ENCODE data around the gene GPC3. TPM values are rescaled to one million over a fixed set of nuclear protein-coding genes. Genes with fewer than 3 reads are reported as not detected.

The GPC3 gene
- total RNA-seq, 1 donor from 2014 or later = 628 TPM

DNA sequence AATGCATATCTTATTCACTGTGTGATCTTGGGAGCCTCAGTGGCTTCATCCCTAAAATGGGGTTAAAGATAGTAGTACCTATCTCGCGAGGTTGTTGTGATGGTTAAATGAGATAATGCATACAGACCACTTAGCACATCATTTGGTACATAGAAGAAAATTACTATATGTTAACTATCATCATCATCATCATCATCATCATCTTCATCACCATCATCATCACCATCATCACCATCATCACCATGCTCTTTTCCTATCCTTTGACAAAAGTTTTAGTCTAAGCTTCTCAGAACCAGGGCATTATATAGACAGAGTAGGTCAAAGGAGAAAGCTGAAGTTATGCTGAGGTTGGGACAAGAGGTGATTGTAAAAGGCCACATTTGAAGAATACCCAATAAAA is 145.0 kb downstream of the GPC3 start:
- Mint-ChIP-seq H3K36me3 (peaks cover 13% of the 10 kb centered on the region), H3K4me1 (ENCODE audit: unreplicated experiment) (peaks cover 8% of the 10 kb centered on the region), H3K27me3 (no peaks in the 10 kb centered on the region), H3K27ac (no peak overlapping the region), H3K4me3 (no peak overlapping the region), H3K9me3 (no peaks in the 10 kb centered on the region)
- DNase-seq (ENCODE audit: extremely low spot score, unreplicated experiment) = no peak
- TF ChIP-seq, protein P1, sequence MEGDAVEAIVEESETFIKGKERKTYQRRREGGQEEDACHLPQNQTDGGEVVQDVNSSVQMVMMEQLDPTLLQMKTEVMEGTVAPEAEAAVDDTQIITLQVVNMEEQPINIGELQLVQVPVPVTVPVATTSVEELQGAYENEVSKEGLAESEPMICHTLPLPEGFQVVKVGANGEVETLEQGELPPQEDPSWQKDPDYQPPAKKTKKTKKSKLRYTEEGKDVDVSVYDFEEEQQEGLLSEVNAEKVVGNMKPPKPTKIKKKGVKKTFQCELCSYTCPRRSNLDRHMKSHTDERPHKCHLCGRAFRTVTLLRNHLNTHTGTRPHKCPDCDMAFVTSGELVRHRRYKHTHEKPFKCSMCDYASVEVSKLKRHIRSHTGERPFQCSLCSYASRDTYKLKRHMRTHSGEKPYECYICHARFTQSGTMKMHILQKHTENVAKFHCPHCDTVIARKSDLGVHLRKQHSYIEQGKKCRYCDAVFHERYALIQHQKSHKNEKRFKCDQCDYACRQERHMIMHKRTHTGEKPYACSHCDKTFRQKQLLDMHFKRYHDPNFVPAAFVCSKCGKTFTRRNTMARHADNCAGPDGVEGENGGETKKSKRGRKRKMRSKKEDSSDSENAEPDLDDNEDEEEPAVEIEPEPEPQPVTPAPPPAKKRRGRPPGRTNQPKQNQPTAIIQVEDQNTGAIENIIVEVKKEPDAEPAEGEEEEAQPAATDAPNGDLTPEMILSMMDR (conservative IDR thresholded peaks at IDR 0.05) = no peak

DNA sequence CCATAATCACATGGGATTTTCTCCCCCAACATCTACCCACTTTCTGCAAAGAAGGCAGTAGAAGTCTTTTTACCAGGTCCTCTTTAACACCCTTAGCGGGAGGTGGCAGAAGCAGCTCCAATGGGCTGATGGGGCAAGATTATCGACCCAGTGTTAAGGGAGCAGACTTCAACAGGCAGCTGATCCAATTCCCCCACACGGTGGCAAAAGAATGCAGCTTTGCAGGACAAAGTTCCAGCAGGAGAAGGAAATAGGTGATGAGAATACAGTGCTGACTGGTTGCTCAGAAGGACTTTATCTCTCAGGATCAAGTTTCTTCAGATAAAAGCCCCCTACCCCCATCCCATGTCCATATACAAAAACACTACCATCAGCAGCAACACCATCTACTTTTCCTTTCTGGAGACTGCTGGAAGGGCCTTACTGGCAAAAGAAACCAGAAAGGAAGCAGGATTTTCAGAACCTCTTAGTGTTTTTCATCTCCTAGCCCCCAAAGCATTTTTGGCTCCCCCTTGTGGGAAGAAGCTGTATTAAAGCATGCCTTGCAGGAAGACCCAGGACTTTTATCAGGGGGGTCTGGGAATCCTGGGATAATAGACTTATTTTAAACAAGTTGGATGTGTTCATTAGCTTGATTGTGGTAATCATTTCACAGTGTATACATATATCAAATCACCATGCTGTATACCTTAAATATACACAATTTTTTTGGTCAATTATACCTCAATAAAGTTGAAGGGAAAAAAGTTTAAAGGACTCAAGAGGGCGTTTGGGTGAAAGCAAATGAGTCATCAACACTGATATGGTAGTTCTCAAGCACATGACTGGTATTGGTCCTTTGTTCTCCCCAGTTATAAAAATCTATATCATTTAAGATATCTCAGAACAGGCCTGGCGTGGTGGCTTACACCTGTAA is 146.4 kb downstream of the GPC3 start:
- TF ChIP-seq, protein P1 (conservative IDR thresholded peaks at IDR 0.05) = peak; percentile 82
- DNase-seq (ENCODE audit: extremely low spot score, unreplicated experiment) = no peak
- Mint-ChIP-seq H3K36me3 (peaks cover 9% of the 10 kb centered on the region), H3K4me1 (ENCODE audit: unreplicated experiment) (peaks cover 8% of the 10 kb centered on the region), H3K4me3 (no peak overlapping the region), H3K27me3 (no peaks in the 10 kb centered on the region), H3K27ac (peak overlapping the region; percentile 32), H3K9me3 (no peaks in the 10 kb centered on the region)

DNA sequence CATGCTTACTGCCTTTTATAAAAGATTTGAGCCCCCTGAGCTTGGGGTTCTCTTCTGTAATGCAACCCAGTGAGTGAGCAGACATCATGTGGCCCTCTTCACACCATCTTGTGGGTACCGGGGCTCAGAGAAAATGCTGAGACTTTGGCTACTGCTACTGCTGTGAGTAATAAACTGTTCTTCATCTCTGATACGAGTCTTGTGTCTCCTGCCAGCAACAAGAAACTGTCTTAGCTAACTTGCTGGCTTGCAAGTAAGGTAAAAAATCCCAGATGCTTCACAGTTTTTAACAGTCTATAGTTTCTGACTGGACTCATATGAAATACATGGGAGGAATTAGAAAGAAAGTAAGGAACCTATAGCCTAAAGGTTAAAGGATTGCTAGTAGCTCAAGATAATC is 148.3 kb downstream of the GPC3 start:
- H3K36me3 Mint-ChIP-seq = peaks cover 18% of the 10 kb centered on the region
- no peak overlapping the region for H3K27ac Mint-ChIP-seq
- no peaks in the 10 kb centered on the region for H3K27me3 Mint-ChIP-seq
- TF ChIP-seq, protein P1 (conservative IDR thresholded peaks at IDR 0.05) = no peak
- H3K9me3 Mint-ChIP-seq = no peaks in the 10 kb centered on the region
- DNase-seq (ENCODE audit: extremely low spot score, unreplicated experiment) = no peak
- peaks cover 8% of the 10 kb centered on the region for H3K4me1 Mint-ChIP-seq (ENCODE audit: unreplicated experiment)
- no peak overlapping the region for H3K4me3 Mint-ChIP-seq

DNA sequence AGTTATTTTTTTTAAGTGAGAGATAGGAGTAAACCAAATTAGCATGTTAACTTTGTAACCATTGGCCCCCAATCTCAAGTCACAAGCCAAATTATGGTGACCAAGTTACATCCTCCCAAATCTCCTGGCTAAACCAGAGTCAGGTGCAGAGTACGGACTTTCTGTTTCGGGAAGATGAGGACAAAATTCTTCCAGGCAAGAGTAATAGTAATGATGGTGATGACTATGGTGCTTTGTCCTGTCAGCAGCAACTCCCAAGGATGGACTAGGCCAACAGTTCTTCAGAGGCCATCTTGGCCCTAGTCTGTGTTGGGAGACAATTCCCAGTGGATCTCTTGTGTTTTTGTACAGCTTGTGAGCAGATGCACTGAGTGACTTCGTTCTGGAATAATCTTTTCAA is 148.8 kb downstream of the GPC3 start:
- Mint-ChIP-seq H3K27me3 (no peaks in the 10 kb centered on the region), H3K27ac (no peak overlapping the region), H3K4me1 (ENCODE audit: unreplicated experiment) (peaks cover 8% of the 10 kb centered on the region), H3K36me3 (peaks cover 18% of the 10 kb centered on the region), H3K4me3 (no peak overlapping the region), H3K9me3 (no peaks in the 10 kb centered on the region)
- TF ChIP-seq, protein P1 (conservative IDR thresholded peaks at IDR 0.05) = no peak
- no peak for DNase-seq (ENCODE audit: extremely low spot score, unreplicated experiment)

DNA sequence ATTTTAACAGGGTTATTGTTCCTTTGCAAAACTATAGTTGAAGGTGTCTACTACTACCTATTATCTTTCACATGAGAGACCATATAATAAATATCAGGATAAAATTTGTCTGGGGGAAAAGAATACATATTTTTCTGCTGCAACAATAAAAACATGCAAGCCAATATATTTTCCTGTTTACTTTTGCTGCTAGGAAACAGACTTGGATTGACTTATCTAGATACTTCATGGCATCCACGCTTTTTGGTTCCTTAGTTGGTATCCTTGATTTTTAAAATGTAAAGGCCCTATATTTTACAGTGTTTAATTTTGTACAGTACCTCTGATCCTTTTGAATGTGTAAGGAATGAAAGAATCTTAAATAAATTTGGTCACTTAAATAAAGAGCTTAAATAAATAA is 150.6 kb downstream of the GPC3 start:
- H3K27me3 Mint-ChIP-seq = no peaks in the 10 kb centered on the region
- H3K9me3 Mint-ChIP-seq = peaks cover 8% of the 10 kb centered on the region
- TF ChIP-seq, protein P1 (conservative IDR thresholded peaks at IDR 0.05) = no peak
- no peak overlapping the region for H3K4me3 Mint-ChIP-seq
- DNase-seq (ENCODE audit: extremely low spot score, unreplicated experiment) = no peak
- H3K36me3 Mint-ChIP-seq = peaks cover 25% of the 10 kb centered on the region
- H3K27ac Mint-ChIP-seq = no peak overlapping the region
- H3K4me1 Mint-ChIP-seq (ENCODE audit: unreplicated experiment) = peaks cover 8% of the 10 kb centered on the region

All from type B pancreatic cell (in vitro differentiated cells).